ENCODE results near the gene PPP1R9A. TPM values are rescaled to one million over a fixed set of nuclear protein-coding genes. Genes with fewer than 3 reads are reported as not detected.
A peak's percentile ranks its signal among the peaks of the same experiment; 100 is the strongest.

The PPP1R9A gene
- total and polyA plus RNA-seq, 2 donors from 2014 or later, result 2.6 to 25.7 TPM

GRCh38 chr7:95062901-95063300 lies 155.5 kb downstream of the PPP1R9A start:
- peaks cover 0 to 7% (median 0%) of the 10 kb centered on the region in 3 donors for H3K4me1 ChIP-seq (ENCODE audit: control insufficient read depth in 2 of 3, insufficient read depth in 2 of 3, low read depth in 1 of 3, low read length in 3 of 3)
- no peaks in the 10 kb centered on the region for H3K27me3 ChIP-seq (ENCODE audit: control insufficient read depth, insufficient read depth, low read length)
- no peak overlapping the region for H3K9ac ChIP-seq (ENCODE audit: low read length in 3 of 3)
- FAIRE-seq (no peak), DNase-seq (no peak)
- H3K4me3 ChIP-seq (ENCODE audit: low read length in 3 of 3), result no peak overlapping the region
- intact Hi-C loops (cut with DNase I), result no loop called here
- no peak overlapping the region for H3K27ac ChIP-seq (ENCODE audit: low read depth in 2 of 2, low read length in 2 of 2)
- H3K9me3 ChIP-seq (ENCODE audit: control insufficient read depth in 2 of 3, insufficient read depth in 1 of 3, low read length in 3 of 3), result no peaks in the 10 kb centered on the region
- no peak for TF ChIP-seq CTCF (IDR thresholded peaks at IDR 0.05; ENCODE audit: borderline replicate concordance, extremely low read depth, insufficient read depth)
- H3K36me3 ChIP-seq (ENCODE audit: control insufficient read depth in 2 of 3, insufficient read depth in 3 of 3, low read length in 3 of 3), result no peaks in the 10 kb centered on the region

- peaks cover 0 to 7% (median 0%) of the 10 kb centered on the region in 3 donors for H3K4me1 ChIP-seq (ENCODE audit: control insufficient read depth in 2 of 3, insufficient read depth in 2 of 3, low read depth in 1 of 3, low read length in 3 of 3)
- peak in 2 of 5 donors; percentile 86 to 93 for DNase-seq
- no peaks in the 10 kb centered on the region for H3K27me3 ChIP-seq (ENCODE audit: control insufficient read depth, insufficient read depth, low read length)
- H3K36me3 ChIP-seq (ENCODE audit: control insufficient read depth in 2 of 3, insufficient read depth in 3 of 3, low read length in 3 of 3), result no peaks in the 10 kb centered on the region
- TF ChIP-seq CTCF (IDR thresholded peaks at IDR 0.05; ENCODE audit: borderline replicate concordance, extremely low read depth, insufficient read depth), result no peak
- H3K4me3 ChIP-seq (ENCODE audit: low read length in 3 of 3), result no peak overlapping the region
- no peaks in the 10 kb centered on the region for H3K9me3 ChIP-seq (ENCODE audit: control insufficient read depth in 2 of 3, insufficient read depth in 1 of 3, low read length in 3 of 3)
- intact Hi-C loops (cut with DNase I), result no loop called here
- no peak overlapping the region for H3K27ac ChIP-seq (ENCODE audit: low read depth in 2 of 2, low read length in 2 of 2)
- FAIRE-seq, result no peak
- no peak overlapping the region for H3K9ac ChIP-seq (ENCODE audit: low read length in 3 of 3)
Observed at GRCh38 chr7:95066737-95067530, 159.5 kb downstream of the PPP1R9A start.

- Histone ChIP-seq H3K27ac (ENCODE audit: low read depth in 2 of 2, low read length in 2 of 2) (no peak overlapping the region), H3K27me3 (ENCODE audit: control insufficient read depth, insufficient read depth, low read length) (no peaks in the 10 kb centered on the region), H3K4me3 (ENCODE audit: low read length in 3 of 3) (no peak overlapping the region), H3K36me3 (ENCODE audit: control insufficient read depth in 2 of 3, insufficient read depth in 3 of 3, low read length in 3 of 3) (no peaks in the 10 kb centered on the region), H3K9ac (ENCODE audit: low read length in 3 of 3) (no peak overlapping the region), H3K4me1 (ENCODE audit: control insufficient read depth in 2 of 3, insufficient read depth in 2 of 3, low read depth in 1 of 3, low read length in 3 of 3) (no peaks in the 10 kb centered on the region), H3K9me3 (ENCODE audit: control insufficient read depth in 2 of 3, insufficient read depth in 1 of 3, low read length in 3 of 3) (no peaks in the 10 kb centered on the region)
- FAIRE-seq (no peak), DNase-seq (peak in 1 of 5 donors; percentile 10)
- TF ChIP-seq CTCF (IDR thresholded peaks at IDR 0.05; ENCODE audit: borderline replicate concordance, extremely low read depth, insufficient read depth), result no peak
- intact Hi-C loops (cut with DNase I), result no loop called here
Observed at GRCh38 chr7:95088536-95089215, 181.3 kb downstream of the PPP1R9A start.
